GM04504 (cell line): ENCODE measurements around the gene KIAA1671.
"Not testable (repeated sequence)": the region's sequence is repeated elsewhere in the genome, so short reads cannot be mapped to it uniquely, and the experiment has no call there.

Source experiments
- DNase-seq: peaks from one replicate; pipeline ENCODE4 v3.0.0-alpha.2; 2012; ENCODE audit warnings: low read depth

KIAA1671 gene

DNA sequence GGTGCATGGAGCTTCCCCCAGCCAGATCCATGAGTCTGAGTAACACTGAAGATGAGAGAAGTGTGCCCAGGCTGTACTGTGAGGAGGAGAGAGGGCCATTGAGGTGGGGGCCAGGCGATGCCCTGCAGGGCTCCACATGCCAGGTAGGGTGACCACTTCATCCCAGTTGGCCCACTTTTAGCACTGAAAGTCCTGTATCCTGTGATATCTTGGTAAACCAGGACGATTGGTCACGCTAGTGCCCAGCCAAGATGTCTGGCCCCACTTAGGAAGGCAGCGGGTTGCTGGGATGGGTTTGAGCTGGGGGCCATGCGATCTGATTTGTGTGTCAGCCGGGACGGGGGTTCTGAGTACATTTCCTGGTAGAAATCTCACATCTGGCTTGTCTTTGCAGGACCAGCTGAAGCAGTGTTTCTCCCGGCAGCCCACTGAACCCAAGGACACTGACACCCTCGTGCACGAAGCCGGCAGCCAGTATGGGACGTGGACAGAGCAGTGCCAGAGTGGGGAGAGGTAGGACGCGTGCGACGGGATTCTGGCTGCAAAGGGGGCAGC is 218.0 kb downstream of the KIAA1671 start:
- no peak for DNase-seq

DNA sequence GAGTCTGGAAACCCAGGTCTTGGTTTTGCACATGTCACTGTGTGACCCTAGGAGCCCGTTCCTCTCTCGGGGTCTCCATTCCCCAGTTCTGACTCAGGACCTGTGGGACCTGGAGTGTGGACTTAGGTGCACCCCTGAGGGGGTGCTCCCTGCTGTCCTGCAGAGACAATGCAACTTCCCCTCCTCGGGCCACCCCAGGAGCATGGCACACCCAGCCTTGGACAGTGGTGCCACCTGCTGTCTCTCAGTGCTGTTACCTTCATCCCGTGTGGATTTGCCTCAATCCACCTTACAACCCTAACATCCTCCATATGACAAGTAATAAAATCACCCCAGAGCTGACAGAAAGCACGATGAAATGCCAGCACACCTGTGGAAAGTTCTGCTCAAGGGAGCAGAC is 219.6 kb downstream of the KIAA1671 start:
- no peak for DNase-seq

DNA sequence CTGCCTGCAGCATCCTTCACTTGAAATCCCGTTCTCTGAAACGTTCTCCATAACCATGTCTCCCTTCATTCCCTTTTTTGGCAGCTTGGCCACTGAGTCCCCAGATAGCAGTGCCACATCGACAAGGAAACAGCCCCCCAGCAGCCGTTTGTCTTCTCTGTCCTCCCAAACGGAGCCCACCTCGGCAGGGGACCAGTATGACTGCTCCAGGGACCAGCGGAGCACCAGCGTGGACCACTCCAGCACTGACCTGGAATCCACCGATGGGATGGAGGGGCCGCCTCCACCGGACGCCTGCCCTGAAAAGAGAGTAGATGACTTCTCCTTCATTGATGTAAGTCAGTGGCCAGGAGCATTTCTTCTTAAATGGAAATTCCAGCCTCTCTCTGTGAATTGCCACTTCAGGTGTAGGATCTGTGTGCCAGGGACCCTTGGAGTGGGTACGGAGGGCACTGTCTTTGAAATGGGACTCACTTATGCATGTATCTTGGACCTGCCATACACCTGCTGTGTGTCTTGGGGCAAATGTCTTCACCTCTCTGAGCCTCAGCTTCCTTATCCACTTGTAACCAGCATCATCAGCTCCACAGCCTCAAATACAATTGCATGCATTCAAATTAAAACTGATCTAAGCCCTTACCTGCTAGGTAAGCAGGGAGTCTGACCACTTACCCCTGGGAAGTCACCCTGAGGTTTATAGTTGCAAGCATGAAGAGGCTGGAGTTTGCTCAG is 221.8 kb downstream of the KIAA1671 start:
- no peak for DNase-seq

DNA sequence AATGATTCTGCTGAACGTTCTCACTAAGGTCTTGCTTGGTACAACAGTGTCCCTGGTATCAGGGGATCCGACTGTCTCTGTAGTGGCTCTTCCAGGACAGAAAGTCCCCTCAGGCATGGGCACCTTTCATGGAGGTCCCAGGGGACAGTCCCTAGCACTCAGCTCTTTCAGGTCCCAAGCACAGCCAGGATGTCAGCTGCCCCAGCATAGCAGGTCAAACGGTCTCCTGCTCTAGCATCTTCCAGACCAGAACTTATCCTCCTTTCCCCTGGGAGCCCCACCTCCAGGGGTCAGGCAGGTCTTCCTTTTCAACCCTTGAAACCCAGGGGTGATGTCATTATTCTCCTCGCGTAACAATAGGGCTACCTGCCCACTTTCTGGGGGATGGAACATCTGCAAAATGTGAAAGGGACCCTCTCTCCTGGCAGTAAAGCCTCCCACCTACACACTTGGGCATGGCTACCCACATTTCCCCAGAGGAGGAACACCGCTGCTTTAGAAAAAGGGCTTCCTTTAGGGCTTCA is 222.4 kb downstream of the KIAA1671 start:
- no peak for DNase-seq

DNA sequence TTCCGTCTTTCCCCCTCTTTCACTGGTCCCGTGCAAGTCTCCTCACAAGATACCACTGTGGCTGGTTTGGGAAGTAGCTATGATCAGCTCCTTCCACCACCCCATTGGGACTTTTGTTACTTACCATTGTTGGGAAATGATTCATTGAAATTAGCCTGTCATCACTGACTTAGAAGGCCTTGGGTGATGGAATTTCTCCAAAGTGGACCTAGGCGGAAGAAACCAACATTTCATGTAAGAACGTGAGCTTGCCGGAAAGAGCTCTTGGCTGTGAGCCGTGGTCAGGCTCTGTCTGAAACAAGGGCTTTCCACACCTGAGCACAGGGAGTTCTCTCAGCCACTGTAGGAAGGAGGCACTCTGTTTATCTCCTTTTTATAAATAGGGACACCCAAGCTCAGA is 223.7 kb downstream of the KIAA1671 start:
- DNase-seq, result no peak

DNA sequence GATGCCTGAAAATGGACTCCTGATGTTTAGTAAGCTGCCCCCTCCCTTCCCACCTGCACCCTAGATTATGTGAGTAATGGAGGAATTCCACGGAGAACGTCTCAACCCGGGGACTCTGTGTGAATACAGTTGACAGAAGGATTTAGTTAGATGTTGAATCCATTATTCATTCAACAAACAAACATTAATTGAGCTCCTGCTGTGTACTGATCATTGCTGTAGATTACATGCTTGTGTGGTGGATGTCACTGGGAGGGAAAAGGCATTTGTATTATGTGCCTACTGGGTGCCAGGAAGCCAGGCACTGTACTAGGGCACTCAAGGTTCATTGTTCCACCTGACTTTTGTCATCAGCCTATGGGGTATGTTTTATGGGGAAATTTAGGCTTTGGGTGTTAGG is 224.3 kb downstream of the KIAA1671 start:
- no peak for DNase-seq

DNA sequence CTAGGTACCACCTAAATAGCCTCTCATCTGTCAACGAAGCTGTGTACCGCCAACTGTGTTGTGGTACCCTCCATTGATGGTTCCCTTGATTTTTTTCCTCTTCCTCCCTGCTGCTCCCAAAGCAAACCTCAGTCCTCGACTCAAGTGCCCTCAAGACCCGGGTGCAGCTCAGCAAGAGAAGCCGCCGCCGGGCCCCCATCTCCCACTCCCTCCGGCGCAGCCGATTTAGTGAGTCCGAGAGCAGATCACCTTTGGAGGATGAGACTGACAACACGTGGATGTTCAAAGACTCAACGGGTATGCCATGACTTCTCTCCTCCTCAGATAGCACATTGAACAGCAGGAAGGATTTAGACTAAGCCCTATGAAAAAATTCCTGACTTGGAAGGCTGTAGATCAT is 224.7 kb downstream of the KIAA1671 start:
- DNase-seq, result no peak

DNA sequence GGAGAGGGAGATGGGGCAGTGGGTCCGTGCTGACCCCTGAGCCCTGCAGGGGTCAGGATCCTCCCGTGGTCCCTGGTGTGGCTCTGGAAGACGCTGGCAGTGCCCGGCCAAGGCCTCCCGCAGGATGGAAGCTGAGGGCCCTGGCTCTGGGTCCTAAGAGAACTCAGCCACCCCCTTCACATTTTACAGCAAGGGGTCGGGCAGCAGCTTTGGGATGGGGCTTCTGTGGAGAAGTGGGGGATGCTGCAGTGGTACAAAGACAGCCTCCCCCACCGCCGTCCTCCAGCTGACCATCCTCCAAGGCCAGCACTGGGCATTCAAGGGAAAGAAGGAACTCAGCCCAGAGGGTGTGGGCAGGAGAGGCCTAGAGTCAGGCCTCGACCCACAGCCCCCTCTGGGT is 225.4 kb downstream of the KIAA1671 start:
- DNase-seq, result no peak

DNA sequence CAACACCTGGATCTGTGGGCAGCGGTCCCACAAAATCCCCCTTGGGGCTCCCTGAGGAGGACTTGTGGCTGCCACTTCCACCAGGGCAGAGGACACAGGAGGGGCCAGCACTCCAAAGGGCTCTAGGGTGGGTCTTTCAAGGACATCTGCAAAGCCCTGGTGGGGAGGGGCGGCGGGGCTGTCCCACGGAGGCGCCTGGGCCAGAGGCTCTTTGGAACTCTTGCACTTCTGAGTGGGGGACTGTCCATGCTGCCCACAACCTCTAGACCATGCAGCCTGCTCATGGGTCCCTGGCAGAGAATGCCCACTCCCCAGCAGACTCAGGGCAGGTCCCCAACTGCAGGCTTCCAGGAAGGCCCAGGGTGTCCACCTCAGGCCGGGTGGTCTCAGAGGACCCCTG is 225.8 kb downstream of the KIAA1671 start:
- not testable (repeated sequence) for DNase-seq

DNA sequence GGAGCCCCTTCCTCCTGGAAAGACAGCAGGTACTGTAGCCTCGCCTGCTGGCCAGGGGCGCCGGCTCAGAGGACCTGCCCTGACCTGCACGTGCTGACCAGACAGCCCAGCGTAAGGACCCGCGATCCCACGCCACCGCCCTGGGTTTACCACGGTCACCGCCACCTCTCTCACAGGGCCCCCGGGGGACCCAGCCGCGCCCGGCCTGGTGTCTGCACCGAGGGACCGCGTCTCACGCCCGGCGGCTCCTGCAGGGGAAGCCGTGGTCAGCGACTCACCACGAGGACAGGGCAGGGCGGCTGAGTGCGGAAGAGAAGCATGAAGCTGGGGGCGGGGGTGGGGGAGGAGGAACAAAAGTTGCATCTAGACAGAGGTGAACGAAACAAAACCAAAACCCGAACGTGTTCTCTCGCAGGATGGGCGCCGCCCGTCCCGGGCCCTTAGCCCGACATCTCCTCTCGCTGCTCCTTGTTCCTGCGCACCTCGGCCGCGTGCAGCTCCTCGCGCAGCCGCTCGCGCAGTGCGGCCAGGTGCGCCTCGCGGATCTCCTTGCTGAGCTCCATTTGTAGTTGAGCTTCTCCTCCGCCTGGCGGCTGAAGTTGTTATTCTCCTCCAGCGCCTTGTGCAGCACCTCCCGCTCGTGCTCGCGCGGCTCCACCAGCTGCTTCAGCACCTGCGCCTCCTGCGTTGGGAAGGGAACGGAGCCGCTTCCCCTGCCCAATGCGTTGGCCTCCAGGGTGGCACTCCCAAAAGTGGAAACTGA is 226.5 kb downstream of the KIAA1671 start:
- DNase-seq, result not testable (repeated sequence)

DNA sequence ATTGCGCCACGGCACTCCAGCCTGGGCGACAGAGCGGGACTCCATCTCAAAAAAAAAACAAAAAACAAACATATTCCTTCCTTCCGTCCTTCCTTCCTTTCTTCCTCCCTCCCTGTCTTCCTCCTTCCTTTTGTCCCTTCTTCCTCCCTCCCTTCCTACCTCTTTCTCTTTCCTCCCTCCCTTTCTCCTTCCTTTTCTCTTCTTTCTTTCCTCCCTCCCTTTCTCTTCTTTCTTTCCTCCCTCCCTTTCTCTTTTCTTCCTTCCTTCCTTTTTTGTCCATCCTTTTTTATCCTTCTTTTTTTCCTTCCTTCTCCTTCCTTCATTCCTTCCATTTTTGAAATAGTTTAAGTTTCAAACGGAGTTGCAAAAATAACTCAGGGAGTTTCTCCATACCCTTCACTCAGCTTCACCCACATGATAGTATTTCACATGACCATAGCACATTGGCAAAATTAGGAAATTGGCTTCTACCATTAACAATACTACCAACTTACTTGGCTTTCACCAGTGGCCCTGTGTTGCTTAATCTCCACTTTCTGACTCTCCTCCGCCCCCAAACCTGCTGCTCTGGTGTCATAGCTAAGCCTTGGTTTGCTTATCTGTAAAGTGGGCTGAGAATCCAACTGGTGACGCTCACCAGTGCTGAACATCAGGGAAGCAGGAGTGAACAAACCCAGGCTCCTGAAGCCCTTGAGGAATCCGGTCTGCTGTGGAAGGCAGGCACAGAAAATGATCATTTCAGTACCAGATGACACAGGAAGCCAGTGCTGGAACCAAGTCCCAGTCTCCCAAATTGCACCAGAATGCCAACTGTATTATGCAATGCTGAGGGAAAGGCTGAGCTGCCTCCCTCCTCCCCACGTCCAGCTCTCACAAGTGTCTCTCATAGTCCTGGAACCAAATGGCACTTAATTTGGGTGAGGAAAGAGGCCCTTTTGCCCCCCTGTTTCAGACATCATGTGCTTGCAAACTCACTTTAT is 229.9 kb downstream of the KIAA1671 start:
- DNase-seq, result no peak

DNA sequence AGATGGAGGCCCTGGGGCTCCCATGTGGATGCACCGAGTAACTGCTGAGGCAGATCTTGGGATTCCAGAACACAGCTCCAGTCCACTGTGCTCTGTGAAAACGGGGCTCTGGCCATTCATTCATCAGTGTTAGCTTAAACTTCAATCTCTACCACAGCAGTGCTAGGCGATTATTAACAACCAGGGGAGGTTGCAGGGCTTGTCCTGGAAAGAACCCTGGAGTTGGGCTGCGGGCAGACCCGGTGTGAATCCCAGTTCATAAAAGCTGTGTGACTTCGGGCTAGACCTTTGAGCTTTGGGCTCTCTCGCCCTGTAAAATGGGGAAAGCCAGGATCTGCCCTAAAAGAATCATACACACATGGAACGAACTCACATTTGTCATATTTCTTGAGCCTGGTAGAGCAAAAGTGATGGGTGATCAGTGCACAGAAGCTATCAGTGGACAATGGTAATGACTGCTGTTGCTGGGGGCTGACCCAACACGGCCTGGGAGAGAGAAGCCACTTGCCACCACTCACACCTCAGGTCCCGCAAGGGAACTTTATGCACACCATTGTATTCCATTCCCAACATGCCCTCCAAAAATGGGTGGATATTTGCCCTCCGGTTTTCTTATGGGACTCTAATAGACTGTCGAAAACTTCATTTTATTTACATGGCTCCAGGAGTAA is 231.6 kb downstream of the KIAA1671 start:
- DNase-seq, result no peak

DNA sequence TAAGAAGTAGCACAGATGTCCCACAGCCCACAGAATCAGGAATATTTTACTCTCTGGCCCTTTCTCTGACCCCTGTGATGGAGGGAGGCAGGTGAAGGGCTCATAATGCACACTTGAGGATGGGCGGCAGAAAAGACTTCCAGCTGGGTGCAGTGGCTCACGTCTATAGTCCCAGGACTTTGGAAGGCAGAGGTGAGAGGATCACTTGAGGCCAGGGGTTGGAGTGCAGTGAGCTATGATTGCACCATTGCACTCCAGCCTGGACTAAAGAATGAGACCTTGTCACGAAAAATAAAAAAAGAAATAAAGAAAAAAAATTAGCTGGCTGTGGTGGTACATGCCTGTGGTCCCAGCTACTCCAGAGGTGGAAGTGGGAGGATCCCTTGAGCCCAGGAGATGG is 233.6 kb downstream of the KIAA1671 start:
- no peak for DNase-seq

DNA sequence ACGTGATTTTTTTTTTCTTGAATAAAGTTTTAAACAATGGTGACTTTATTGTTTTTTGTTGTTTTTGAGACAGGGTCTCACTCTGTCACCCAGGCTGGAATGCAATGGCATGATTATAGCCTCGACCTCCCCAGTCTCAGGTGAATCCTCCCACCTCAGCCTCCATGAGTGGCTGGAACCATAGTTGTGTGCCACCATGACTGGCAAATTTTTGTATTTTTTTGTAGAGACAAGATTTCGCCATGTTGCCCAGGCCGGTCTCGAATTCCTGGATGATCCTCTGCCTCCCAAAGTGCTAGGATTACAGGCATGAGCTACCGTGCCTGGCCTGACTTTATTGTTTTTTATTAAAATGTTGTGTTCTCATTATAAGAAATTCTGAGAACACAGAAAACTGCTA is 235.0 kb downstream of the KIAA1671 start:
- no peak for DNase-seq

DNA sequence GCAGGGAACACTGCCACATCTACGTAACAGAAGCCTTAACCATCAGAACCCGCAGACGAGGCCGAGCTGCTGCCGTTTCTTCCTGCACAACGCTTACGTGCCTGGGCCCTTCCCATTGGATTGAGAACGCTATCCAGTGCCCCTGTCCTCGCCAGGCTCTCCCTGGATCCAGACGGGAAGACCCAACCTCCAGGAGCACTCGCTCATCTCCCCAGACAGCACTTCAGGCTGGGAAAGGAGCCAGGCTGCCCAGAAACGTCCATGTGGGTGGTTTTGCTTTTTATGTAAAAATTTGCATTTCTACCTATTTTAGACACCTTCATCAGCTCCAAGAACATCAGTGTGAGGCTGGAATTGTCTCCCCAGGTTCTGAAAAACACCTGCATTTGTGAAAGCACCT is 239.9 kb downstream of the KIAA1671 start:
- DNase-seq, result no peak

DNA sequence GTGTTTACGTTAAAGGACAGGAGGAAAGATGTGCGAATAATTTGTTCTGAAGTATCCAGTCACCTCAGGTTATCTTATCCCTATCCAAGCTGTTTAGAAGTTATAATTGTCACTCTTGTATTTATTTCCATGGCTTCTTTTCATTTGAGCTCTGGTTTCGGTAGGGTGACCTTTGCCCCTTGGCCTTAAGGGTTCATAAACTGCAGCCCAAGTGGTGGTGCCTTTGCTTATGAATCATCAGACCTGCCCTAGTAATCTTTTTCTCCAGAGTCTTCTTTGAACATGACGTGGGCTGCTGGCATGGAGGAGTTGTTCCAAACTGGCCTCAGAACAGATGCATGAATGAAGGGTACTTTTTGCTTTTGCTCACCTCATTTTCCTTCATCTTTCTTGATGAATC is 240.6 kb downstream of the KIAA1671 start:
- DNase-seq, result no peak

DNA sequence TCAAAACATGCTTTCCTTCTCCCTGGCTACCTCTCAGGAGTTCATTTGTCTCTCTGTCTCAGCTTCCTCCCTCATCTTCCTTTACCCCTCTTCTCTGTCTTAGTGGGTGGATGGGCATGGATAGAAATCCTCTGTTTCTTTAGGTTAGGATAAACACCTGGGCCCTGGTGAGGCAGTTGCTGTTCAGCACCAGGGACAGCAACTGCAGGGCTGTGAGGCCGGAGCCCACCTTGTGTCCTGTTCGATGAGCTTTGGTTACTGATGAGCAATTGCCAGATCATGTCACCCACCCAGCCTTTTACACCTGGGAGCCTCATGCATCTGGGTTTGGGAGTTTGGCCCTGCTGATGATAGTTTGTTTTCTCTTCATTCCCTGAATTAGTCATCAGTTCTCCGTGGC is 241.0 kb downstream of the KIAA1671 start:
- DNase-seq, result no peak

DNA sequence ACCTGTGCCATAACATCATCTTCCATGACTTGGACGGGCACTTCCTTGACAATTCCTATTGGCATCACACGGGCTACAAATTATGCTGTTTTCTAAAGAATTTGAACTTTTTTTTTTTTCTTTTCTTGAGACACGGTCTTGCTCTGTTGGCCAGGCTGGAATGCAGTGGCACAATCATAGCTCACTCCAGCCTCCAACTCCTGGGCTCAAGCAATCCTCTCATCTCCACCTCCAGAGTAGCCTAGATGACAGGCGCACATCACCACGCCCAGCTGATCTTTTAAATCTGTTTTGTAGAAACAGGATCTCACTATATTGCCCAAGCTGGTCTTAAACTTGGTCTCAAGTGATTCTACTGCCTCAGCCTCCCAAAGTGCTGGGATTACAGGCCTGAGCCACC is 243.8 kb downstream of the KIAA1671 start:
- DNase-seq, result no peak

DNA sequence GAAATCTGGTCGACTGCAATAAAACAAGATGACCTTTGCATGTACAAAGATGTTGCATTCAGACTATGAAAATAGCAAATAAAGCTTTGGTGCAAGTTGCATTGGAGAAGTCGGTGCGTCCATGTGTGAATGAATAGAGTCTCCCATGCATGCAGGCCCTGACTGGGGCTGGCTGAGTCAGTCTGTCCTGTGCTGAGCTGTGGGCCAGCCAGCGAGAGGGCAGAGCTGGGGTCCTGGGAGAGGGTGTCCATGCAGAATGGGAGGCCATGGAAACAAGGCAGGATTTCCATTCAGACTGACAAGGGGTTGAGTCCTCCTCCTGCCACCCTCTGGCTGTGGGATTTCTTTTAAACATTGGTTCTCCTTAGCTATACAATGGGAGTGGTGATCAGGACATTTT is 244.8 kb downstream of the KIAA1671 start:
- DNase-seq, result no peak

DNA sequence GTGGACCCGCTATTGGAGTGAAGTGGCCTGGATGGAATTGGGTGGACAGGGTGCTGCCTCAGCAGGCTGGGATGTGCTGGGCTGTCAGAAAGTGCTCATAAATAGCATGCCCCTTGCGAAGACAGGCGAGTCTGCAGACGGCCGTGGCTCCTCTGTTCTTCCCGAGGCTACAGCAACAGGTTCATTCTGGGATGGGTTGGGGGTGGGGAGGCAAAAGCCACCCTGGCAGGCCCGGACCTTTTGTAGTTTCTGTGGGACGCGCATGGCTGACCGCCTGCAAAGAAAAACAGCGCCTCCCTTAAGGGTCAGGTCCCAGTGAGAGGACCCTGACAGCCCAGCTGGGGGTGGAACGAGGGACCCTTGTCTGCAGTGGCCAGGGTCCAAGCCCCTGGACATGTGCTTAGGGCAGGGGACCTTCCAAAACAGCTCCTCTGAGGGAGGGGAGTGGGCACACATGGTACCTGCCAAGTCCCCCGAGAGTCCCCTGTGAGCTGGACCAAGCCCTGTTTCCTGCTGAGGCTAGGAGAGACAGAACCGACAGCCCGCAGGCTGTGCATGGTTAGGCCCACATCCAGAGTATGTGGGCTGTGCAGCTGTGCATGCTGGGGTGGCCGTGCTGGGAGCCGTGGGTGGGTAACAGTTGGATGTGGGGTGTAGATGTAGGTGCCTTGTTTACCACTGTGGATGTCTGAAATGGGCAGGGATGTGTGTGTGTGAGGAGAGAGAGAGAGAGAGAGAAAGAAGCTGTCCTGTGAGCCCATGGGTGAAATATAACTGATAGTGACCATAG is 247.4 kb downstream of the KIAA1671 start, which contains the start of gene CRYBB3:
Gene CRYBB3 (plus strand): TSS at position 128 of the 790 bp plus-strand sequence. CDS start 1,539 bp downstream, outside the sequence.
- DNase-seq, result no peak
